Panc1 (cell line): ENCODE results near the gene NEO1.

ENCODE experiments used
- CTCF ChIP-seq: fragments of 450-650 bp; IDR thresholded peaks from 2 replicates; pipeline ENCODE4 v1.5.1; 2017; ENCODE audit warnings: mild to moderate bottlenecking
- REST ChIP-seq, 2 experiments: IDR thresholded peaks; 2 replicates each; pipeline ENCODE4 v1.6.1; 2011 to 2012; ENCODE audit warnings: low read depth in 2 of 2, control low read depth in 1 of 2, low read length in 1 of 2, mild to moderate bottlenecking in 1 of 2, moderate library complexity in 1 of 2; ENCODE audit not compliant: insufficient read depth in 1 of 2

- TF ChIP-seq CTCF = no peak
- no peak for TF ChIP-seq REST (IDR thresholded peaks at IDR 0.05; ENCODE audit: insufficient read depth in 1 of 2, low read depth in 2 of 2, low read length in 1 of 2)
Observed at GRCh38 chr15:73053398-73053723, 1.1 kb downstream of the NEO1 start.
